Upper lobe of right lung (tissue), 1 donor: Measurements from ENCODE around the gene IRAK3. TPM values are rescaled to one million over a fixed set of nuclear protein-coding genes. Genes with fewer than 3 reads are reported as not detected.

Experiments used
- ATAC-seq: fragments of 200-7000 bp; cut with Tn5 transposase; one replicate; pipeline ENCODE4 v1.9.1; 2020; ENCODE audit warnings: mild to moderate bottlenecking, moderate library complexity
- DNase-seq: peaks from one replicate; pipeline ENCODE4 v3.0.0-alpha.2; 2020
- H3K27ac ChIP-seq: fragments of 200-600 bp; one replicate; pipeline ENCODE4 v1.8.0; 2022
- H3K27me3 ChIP-seq: fragments of 200-600 bp; one replicate; pipeline ENCODE4 v1.8.0; 2022; ENCODE audit warnings: mild to moderate bottlenecking
- H3K36me3 ChIP-seq: fragments of 200-600 bp; one replicate; pipeline ENCODE4 v1.8.0; 2022
- H3K4me1 ChIP-seq: fragments of 200-600 bp; one replicate; pipeline ENCODE4 v1.8.0; 2022
- H3K4me3 ChIP-seq: fragments of 200-600 bp; one replicate; pipeline ENCODE4 v1.8.0; 2022; ENCODE audit warnings: mild to moderate bottlenecking
- H3K9me3 ChIP-seq: fragments of 200-600 bp; one replicate; pipeline ENCODE4 v1.8.0; 2022
- CTCF ChIP-seq: fragments of 200-600 bp; IDR thresholded peaks from one replicate; pipeline ENCODE4 v1.8.0; 2022; ENCODE audit warnings: antibody characterized with exemption
- intact Hi-C: fragments of 100-400 bp; cut with DNase I; formaldehyde crosslinking; loops from one replicate; pipeline ENCODE4 v1.11.0; 2022
- total RNA-seq: library from RNA; stranded (reverse); fragmentation: NEBNext Ultra II Directional; extraction: Animal tissue kit (Norgen Biotek cat#: 25700); gene quantifications from one replicate; pipeline ENCODE4 v1.2.1, GENCODE V29; 2021
- donor health status: DM: no; HTN: yes; CAD: no; lungs with severe emphysema.

IRAK3 gene
- total RNA-seq, 1 donor from 2014 or later, result 44.6 TPM

- DNase-seq (no peak), ATAC-seq (no peak)
- Histone ChIP-seq H3K36me3 (no peaks in the 10 kb centered on the region), H3K4me3 (no peak overlapping the region), H3K9me3 (no peaks in the 10 kb centered on the region), H3K4me1 (no peaks in the 10 kb centered on the region), H3K27me3 (no peaks in the 10 kb centered on the region), H3K27ac (no peak overlapping the region)
- intact Hi-C loops, result no loop called here
- TF ChIP-seq CTCF, result no peak
Measured at GRCh38 chr12:66289485-66289884, 100.5 kb downstream of the IRAK3 start.

- Histone ChIP-seq H3K4me1 (no peaks in the 10 kb centered on the region), H3K9me3 (no peaks in the 10 kb centered on the region), H3K4me3 (no peak overlapping the region), H3K27ac (no peak overlapping the region), H3K36me3 (no peaks in the 10 kb centered on the region), H3K27me3 (no peaks in the 10 kb centered on the region)
- intact Hi-C loops, result no loop called here
- no peak for ATAC-seq
- no peak for DNase-seq
- no peak for TF ChIP-seq CTCF
Measured at GRCh38 chr12:66290716-66291200, 101.7 kb downstream of the IRAK3 start.

- TF ChIP-seq CTCF, result no peak
- no peak overlapping the region for H3K4me3 ChIP-seq
- no peaks in the 10 kb centered on the region for H3K9me3 ChIP-seq
- no peaks in the 10 kb centered on the region for H3K27me3 ChIP-seq
- no peak for ATAC-seq
- no peaks in the 10 kb centered on the region for H3K4me1 ChIP-seq
- no peak overlapping the region for H3K27ac ChIP-seq
- intact Hi-C loops, result no loop called here
- DNase-seq, result no peak
- H3K36me3 ChIP-seq, result no peaks in the 10 kb centered on the region
Measured at GRCh38 chr12:66296176-66296683, 107.2 kb downstream of the IRAK3 start.

- Histone ChIP-seq H3K4me3 (no peak overlapping the region), H3K36me3 (no peaks in the 10 kb centered on the region), H3K4me1 (no peaks in the 10 kb centered on the region), H3K27me3 (no peaks in the 10 kb centered on the region), H3K9me3 (no peaks in the 10 kb centered on the region), H3K27ac (no peak overlapping the region)
- ATAC-seq (no peak), DNase-seq (no peak)
- TF ChIP-seq CTCF, result no peak
- intact Hi-C loops, result no loop called here
Measured at GRCh38 chr12:66297080-66297479, 108.1 kb downstream of the IRAK3 start.

- H3K4me1 ChIP-seq, result no peaks in the 10 kb centered on the region
- intact Hi-C loops, result no loop called here
- no peaks in the 10 kb centered on the region for H3K9me3 ChIP-seq
- H3K4me3 ChIP-seq, result no peak overlapping the region
- no peak for ATAC-seq
- H3K36me3 ChIP-seq, result no peaks in the 10 kb centered on the region
- H3K27ac ChIP-seq, result no peak overlapping the region
- no peak for TF ChIP-seq CTCF
- H3K27me3 ChIP-seq, result no peaks in the 10 kb centered on the region
- DNase-seq, result no peak
Measured at GRCh38 chr12:66297923-66298322, 108.9 kb downstream of the IRAK3 start.
